Lower lobe of right lung (tissue), 2 donors: Measurements from ENCODE around the gene MYB. TPM values are rescaled to one million over a fixed set of nuclear protein-coding genes. Genes with fewer than 3 reads are reported as not detected.

ENCODE experiments used
- ATAC-seq, 2 donors: fragments of 200-7000 bp; cut with Tn5 transposase; one replicate each; pipeline ENCODE4 v1.9.1; 2020 to 2022; ENCODE audit warnings: mild to moderate bottlenecking in 2 of 2, moderate library complexity in 2 of 2
- DNase-seq: peaks from one replicate; pipeline ENCODE4 v3.0.0-alpha.2; 2020
- H3K27ac ChIP-seq: fragments of 200-600 bp; one replicate; pipeline ENCODE4 v1.8.0; 2022
- H3K27me3 ChIP-seq: fragments of 200-600 bp; one replicate; pipeline ENCODE4 v1.8.0; 2022; ENCODE audit warnings: low read depth
- H3K36me3 ChIP-seq: fragments of 200-600 bp; one replicate; pipeline ENCODE4 v1.8.0; 2022; ENCODE audit warnings: mild to moderate bottlenecking
- H3K4me1 ChIP-seq: fragments of 200-600 bp; one replicate; pipeline ENCODE4 v1.8.0; 2022
- H3K4me3 ChIP-seq: fragments of 200-600 bp; one replicate; pipeline ENCODE4 v1.8.0; 2022; ENCODE audit warnings: mild to moderate bottlenecking
- H3K9me3 ChIP-seq: fragments of 200-600 bp; one replicate; pipeline ENCODE4 v1.8.0; 2022
- CTCF ChIP-seq: fragments of 200-600 bp; IDR thresholded peaks from one replicate; pipeline ENCODE4 v1.8.0; 2022; ENCODE audit warnings: antibody characterized with exemption, mild to moderate bottlenecking
- intact Hi-C: fragments of 100-400 bp; cut with DNase I; formaldehyde crosslinking; loops from one replicate; pipeline ENCODE4 v1.11.0; 2022
- total RNA-seq: library from RNA; stranded (reverse); fragmentation: NEBNext Ultra II Directional; extraction: Animal tissue kit (Norgen Biotek cat#: 25700); gene quantifications from one replicate; pipeline ENCODE4 v1.2.1, GENCODE V29; 2021
- donor health status: DM: no; HTN: yes; CAD: no; lungs with severe emphysema.

Gene MYB
- total RNA-seq, 1 donor from 2014 or later, result 6.1 TPM

- Histone ChIP-seq H3K4me1 (peaks cover 8% of the 10 kb centered on the region), H3K27me3 (peaks cover 26% of the 10 kb centered on the region)
- no peak for TF ChIP-seq CTCF
Observed at GRCh38 chr6:135189344-135189743, 8.2 kb downstream of the MYB start.

DNA sequence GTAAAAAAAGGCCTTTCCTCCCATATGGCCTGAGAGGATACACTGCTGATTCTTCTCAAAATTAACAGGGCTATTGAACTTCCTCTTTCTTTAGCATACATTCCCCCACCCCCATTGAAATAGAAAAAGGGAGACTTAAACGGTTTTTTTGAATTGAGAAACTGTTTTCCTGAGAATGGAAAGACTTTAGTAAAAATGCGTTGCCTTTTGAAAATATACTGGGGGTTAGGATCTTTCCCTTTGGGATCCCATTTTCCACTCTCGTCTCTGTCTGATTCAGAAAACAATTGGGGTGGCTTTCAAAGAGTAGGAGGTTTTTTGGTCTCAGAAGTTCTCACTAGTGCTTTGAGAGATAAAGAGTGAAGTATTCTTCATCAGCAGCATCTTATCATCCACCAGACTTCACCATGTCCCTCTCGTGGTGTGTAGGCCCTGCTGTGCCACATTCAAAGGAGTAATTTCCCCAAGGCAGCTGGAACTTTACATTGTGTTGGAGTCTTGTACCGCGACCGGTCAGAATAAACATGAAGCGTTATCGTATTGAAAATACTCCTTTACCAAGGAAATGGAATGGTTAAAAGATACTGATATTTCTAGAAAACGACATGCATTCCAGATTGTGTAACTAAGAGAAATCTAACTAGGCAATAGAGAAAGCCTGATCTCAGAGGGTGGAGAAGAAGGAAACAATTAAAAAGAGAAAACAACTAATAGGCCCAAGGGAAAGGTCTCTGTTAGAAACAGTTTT is 10.6 kb downstream of the MYB start:
- Histone ChIP-seq H3K9me3 (no peaks in the 10 kb centered on the region), H3K27ac (peak overlapping the region; percentile 1), H3K27me3 (peaks cover 3% of the 10 kb centered on the region), H3K4me3 (no peak overlapping the region), H3K4me1 (peaks cover 8% of the 10 kb centered on the region), H3K36me3 (no peaks in the 10 kb centered on the region)
- no peak for TF ChIP-seq CTCF
- intact Hi-C loops, result no loop called here
- DNase-seq (no peak), ATAC-seq (no peak)

More at GRCh38 chr6:135189344-135189743, 8.2 kb downstream of the MYB start:
- Histone ChIP-seq H3K4me3 (no peak overlapping the region), H3K36me3 (no peaks in the 10 kb centered on the region), H3K9me3 (no peaks in the 10 kb centered on the region), H3K27ac (no peak overlapping the region)
- intact Hi-C loops, result no loop called here
- no peak for DNase-seq
- ATAC-seq, result no peak

- Histone ChIP-seq H3K4me1 (peaks cover 8% of the 10 kb centered on the region), H3K27me3 (no peaks in the 10 kb centered on the region), H3K9me3 (no peaks in the 10 kb centered on the region), H3K27ac (no peak overlapping the region), H3K4me3 (no peak overlapping the region), H3K36me3 (no peaks in the 10 kb centered on the region)
- ATAC-seq, result no peak
- no peak for DNase-seq
- intact Hi-C loops, result no loop called here
- no peak for TF ChIP-seq CTCF
Observed at GRCh38 chr6:135192256-135193174, 11.4 kb downstream of the MYB start.

DNA sequence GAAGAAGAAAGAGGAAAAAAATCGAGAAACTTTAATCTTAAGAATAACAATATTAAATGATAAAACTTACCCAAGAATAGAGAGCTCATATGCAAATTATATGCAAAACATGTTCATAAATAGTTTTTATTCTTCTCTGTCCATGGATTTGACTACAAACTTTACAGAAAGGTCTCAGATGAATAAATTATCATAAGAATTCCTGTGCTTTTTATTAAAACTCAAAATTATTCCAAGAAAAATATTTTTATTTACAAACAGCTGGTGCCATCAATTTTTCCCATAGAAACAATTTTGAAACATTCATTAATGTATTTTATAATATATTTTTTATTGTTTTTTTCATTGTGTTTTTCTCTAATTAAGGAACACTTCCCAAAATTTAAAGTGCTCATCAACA is 12.1 kb downstream of the MYB start:
- Histone ChIP-seq H3K27me3 (no peaks in the 10 kb centered on the region), H3K36me3 (no peaks in the 10 kb centered on the region), H3K9me3 (no peaks in the 10 kb centered on the region), H3K4me3 (no peak overlapping the region), H3K27ac (no peak overlapping the region), H3K4me1 (peaks cover 8% of the 10 kb centered on the region)
- ATAC-seq, result no peak
- no peak for DNase-seq
- intact Hi-C loops, result no loop called here
- TF ChIP-seq CTCF, result no peak

- DNase-seq (no peak), ATAC-seq (peak; percentile 37 to 45)
- no peak for TF ChIP-seq CTCF
- H3K27ac ChIP-seq, result no peak overlapping the region
- no peak overlapping the region for H3K4me3 ChIP-seq
- no peaks in the 10 kb centered on the region for H3K27me3 ChIP-seq
- no peaks in the 10 kb centered on the region for H3K36me3 ChIP-seq
- H3K4me1 ChIP-seq, result peaks cover 8% of the 10 kb centered on the region
- intact Hi-C loops, result no loop called here
- no peaks in the 10 kb centered on the region for H3K9me3 ChIP-seq
Observed at GRCh38 chr6:135195041-135195440, 13.9 kb downstream of the MYB start.
